Activated naive CD4-positive, alpha-beta T cell treated with Interleukin-2 at 50 U/mL for 16 hours (primary cell): ENCODE measurements around the gene TDP1.
A peak's percentile ranks its signal among the peaks of the same experiment; 100 is the strongest.
"Not testable (repeated sequence)": the region's sequence is repeated elsewhere in the genome, so short reads cannot be mapped to it uniquely, and the experiment has no call there.

Experiments
- DNase-seq: peaks from one replicate; pipeline ENCODE4 v3.0.0-alpha.2; 2020

TDP1 gene

DNA sequence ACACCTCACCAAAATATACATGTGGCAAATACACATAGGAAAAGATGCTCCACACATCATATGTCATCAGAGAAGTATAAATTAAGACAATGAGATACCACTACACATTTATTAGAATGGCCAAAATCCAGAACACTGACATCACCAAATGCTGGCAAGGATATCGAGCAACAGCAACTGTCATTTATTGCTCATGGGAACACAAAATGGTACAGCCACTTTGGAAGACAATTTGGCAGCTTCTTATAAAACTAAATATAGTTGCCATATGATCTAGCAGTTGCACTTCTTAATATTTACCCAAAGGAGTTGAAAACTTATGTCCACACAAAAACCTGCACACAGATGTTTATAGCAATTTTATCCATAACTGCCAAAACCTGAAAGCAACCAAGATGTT is 99.1 kb downstream of the TDP1 start:
- DNase-seq: no peak

DNA sequence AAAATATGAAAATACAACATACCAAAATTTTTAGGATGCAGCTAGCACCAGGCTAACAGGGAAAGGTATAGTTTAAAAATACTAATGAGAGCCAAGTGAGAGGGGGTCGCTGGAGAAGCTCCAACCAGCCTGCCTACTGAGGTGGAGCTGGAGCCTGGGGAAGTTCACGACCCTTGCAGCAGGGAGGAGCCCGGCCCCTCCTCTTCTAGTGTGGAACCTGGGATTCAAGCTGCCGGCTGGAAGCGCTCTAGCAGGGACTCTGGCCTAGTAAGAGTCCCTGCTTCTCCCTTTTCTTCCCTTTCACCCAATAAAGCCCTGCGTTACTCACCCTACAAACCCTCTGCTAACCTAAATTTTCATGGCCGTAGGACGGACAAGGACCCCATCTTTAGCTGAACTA is 101.1 kb downstream of the TDP1 start:
- no peak for DNase-seq

DNA sequence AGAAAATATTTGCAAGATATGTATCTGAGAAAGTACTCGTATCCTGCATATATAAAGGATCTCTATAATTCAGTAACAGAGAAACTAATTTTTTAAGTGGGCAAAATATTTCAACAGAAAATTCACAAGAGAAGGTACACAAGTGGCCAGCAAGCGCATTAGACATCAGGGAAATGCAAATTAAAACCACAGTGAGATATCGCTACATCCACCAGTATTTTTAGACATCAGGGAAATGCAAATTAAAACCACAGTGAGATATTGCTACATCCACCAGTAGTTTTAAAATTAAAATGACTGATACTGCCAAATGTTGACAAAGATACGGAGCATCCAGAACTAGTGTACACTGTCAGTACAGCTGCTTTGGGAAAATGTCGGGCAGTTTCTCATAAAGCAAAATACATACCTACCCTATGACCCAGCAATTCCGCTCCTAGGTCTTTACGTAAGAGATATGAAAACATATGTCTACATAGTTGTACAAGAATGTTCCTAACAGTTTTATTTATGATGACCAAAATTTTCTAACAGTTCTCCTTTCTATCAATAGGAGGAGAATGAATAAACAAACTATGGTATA is 103.2 kb downstream of the TDP1 start:
- DNase-seq: no peak

GRCh38 chr14:90060312-90060964 is 104.7 kb downstream of the TDP1 start:
- DNase-seq: peak; percentile 47

DNA sequence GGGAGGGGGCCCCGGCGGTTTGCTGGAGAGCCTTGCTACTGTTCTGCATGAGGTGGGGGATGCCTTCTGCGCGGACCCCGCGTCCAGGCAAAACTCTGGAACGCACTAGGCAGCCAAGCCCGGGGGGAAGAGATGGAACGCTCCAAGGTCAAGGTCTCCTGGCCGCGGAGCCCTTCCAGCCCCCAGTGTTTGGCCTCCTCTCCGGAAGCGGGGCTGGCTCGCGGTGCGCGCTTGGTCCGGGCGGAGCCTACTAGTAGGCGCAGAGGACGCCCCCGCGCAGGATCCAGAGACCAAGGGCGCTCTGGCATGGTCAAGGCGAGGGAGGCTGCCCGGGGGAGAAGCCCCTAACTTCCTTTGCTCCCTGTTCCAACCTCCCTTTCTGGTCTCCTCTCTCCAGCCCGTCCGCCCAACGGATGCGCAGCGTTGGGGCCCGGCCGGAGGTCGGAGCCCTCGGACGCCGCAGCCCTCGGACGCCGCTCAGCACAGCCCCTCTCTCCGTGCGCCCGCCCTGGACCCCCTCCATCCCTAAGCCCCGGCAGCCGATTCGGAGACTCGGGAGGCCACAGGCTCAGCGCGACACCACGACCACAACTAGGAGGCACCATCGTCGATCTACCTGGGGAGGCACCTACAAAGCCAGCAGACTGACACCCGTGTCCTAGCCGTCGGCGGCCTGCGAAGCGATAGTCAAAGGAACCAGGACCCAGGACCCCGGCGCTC is 105.4 kb downstream of the TDP1 start:
- no peak for DNase-seq

DNA sequence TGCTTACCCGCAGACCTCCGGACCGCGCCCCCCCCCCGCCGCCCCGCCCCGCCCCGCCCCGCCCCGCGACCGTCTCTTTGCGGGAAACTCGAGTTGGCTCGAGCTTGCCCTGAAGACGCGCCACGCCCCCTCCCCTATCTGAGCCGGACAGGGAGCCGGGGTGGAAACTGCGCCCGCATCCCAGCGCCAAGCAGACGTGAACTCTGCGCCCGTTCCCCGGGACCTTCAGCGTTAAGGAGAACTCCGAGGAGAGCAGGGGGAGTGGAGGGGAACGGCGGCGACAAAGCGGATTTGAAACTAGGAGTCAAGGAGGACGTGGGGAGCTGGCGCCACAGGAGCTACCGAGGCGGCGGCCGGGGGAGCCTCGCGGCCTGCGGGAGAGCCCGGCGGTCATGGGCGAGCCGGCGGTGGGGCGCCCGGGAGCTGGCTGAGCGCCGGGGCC is 106.0 kb downstream of the TDP1 start, which contains the start of gene KCNK13:
Gene KCNK13, plus strand, starts transcription at position 310 of the 442 bp plus-strand sequence. CDS start 212 bp downstream, outside the sequence.
- DNase-seq: no peak

DNA sequence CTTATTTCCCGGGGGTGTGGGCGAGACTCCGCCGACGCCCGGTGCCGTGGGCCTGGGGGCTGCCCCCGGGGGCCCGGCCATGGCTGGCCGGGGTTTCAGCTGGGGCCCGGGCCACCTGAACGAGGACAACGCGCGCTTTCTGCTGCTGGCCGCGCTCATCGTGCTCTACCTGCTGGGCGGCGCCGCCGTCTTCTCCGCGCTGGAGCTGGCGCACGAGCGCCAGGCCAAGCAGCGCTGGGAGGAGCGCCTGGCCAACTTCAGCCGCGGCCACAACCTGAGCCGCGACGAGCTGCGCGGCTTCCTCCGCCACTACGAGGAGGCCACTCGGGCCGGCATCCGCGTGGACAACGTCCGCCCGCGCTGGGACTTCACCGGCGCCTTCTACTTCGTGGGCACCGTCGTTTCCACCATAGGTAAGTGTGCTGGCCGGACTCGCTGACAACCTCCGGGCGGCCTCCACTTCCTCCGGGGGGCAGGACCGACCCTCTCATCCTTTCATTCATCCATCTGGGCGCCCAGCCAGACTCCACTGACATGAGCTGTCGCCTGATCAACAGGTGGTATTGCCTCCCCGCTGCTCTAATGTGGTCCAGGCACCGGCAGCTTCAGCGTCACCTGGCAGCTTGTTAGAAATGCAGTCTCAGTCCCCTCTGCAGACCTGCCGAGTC is 106.5 kb downstream of the TDP1 start:
- DNase-seq: no peak

DNA sequence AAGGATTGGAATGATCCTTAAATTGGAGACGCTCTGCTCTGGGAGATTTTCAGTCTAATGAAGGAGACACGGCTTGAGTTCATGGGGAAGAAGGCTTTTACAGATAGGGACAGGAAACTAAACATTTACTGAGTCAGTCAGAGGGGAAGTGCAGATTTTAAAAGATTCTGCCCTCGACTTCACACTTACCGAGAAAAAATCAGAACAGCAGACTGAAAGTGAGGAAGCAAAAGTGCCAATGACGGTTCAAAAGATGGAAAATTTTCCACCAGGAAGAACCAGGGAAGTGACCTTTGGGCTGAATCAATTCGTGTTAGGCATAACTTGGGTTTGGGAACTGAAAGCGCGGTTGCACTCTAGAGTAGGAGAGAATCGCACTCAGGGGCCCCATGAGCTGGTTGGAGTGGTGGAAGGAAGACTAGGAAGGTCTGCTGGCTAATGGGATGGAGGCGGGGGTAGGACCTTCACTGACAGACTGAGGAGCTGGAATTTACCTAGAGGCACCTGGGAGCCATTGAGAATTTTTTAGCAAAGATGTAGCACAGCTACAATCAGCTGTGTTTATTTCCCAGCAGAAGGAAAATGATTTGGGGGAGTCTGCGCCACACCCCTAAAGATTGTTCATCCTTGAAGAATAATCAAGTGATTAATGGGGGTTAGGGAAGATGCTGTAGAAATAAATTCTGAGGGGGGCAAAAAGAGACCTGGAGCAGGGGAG is 107.3 kb downstream of the TDP1 start:
- DNase-seq: no peak

- DNase-seq: no peak
Measured at GRCh38 chr14:90072350-90072749, 116.6 kb downstream of the TDP1 start.

DNA sequence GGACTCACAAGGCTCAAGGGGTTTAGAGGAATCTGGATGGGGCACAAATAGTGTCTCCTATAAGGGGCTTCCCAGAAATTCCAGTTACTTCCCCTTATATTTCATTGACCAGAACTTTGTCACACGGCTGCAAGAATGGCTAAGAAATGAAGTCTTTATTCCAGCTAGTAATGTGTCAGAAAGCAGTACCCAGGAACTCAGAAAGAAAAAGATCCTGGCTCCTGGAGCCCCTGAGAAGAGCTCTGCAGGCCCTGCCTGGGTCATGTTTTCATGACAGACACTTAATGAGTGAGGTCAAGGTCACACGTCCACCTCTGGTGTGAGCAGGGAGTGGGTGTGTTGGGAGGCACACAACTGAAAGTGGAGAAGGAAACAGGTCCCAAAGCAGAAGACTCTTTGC is 123.8 kb downstream of the TDP1 start:
- DNase-seq: no peak

- no peak for DNase-seq
Measured at GRCh38 chr14:90087433-90087832, 131.7 kb downstream of the TDP1 start.

DNA sequence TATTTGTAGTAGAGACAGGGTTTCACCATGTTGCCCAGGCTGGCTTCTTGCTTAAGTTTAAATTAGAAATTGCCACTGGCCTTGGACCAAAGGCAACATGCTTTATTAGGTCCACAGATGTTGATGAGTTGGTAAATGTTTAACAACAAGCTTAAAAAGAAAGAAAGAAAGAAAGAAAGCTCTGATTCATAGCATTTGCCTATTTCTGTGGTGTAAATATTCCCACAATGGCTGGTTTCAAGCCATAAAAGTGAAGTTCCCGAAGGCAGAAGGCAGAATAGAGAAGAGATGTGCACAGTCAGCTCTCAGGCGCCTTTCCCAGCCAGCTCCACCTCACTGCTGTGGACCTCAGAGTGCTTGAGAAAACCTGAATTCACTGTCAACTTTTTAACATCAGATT is 132.4 kb downstream of the TDP1 start:
- DNase-seq: no peak

- not testable (repeated sequence) for DNase-seq
Measured at GRCh38 chr14:90089486-90089885, 133.8 kb downstream of the TDP1 start.

- DNase-seq: no peak
Measured at GRCh38 chr14:90091393-90091792, 135.7 kb downstream of the TDP1 start.

GRCh38 chr14:90093942-90094595 is 138.3 kb downstream of the TDP1 start:
- no peak for DNase-seq
